Common myeloid progenitor, CD34-positive (primary cell): Measurements from ENCODE around the gene VPS13D.
A peak's percentile ranks its signal among the peaks of the same experiment; 100 is the strongest.
"Not testable (repeated sequence)": the region's sequence is repeated elsewhere in the genome, so short reads cannot be mapped to it uniquely, and the experiment has no call there.

Source experiments
- CTCF ChIA-PET: fragments of 350-600 bp; sonication (Branson Sonifier 250); formaldehyde crosslinking; loops from one replicate; lab custom pipeline; 2021; ENCODE audit warnings: antibody characterized with exemption; lab: Charles Lee
- POLR2A ChIA-PET: fragments of 350-600 bp; sonication (Branson Sonifier 250); formaldehyde crosslinking; loops from one replicate; lab custom pipeline; 2021; ENCODE audit warnings: antibody characterized with exemption; lab: Charles Lee
- DNase-seq, 3 donors: peaks; one replicate each; pipeline versions ENCODE4 v3.0.0 to v3.0.0-alpha.2; 2013
- H3K27ac ChIP-seq, 2 experiments: 1 replicate in 1 of 2; 2 replicates in 1 of 2; pipeline ENCODE4 v1.7.0; 2013; ENCODE audit warnings: inconsistent platforms in 2 of 2, low read length in 2 of 2, mild to moderate bottlenecking in 2 of 2, low read depth in 1 of 2, moderate library complexity in 1 of 2; ENCODE audit not compliant: severe bottlenecking in 2 of 2, insufficient read depth in 1 of 2, poor library complexity in 1 of 2
- H3K27me3 ChIP-seq, 5 experiments: replicated peaks in 2 of 5; 1 replicate in 3 of 5; 2 replicates in 2 of 5; pipeline versions ENCODE4 v1.6.1 to v1.7.0; 2013; ENCODE audit warnings: low read length in 4 of 5, mild to moderate bottlenecking in 2 of 5, moderate library complexity in 2 of 5, inconsistent platforms in 1 of 5; ENCODE audit not compliant: insufficient read depth in 5 of 5, control insufficient read depth in 4 of 5
- H3K36me3 ChIP-seq, 4 experiments: 1 replicate in 2 of 4; 2 replicates in 2 of 4; pipeline versions ENCODE4 v1.6.1 to v1.7.0; 2013; ENCODE audit warnings: low read length in 3 of 4, control low read depth in 1 of 4, mild to moderate bottlenecking in 1 of 4; ENCODE audit not compliant: control insufficient read depth in 4 of 4, insufficient read depth in 4 of 4
- H3K4me1 ChIP-seq, 4 experiments: 1 replicate in 3 of 4; 2 replicates in 1 of 4; pipeline versions ENCODE4 v1.6.1 to v1.7.1; 2013; ENCODE audit warnings: low read length in 3 of 4, mild to moderate bottlenecking in 3 of 4, control low read depth in 1 of 4, inconsistent platforms in 1 of 4, moderate library complexity in 1 of 4; ENCODE audit not compliant: control insufficient read depth in 4 of 4, insufficient read depth in 4 of 4; ENCODE audit errors: control extremely low read depth in 1 of 4
- H3K4me3 ChIP-seq, 7 experiments: 1 replicate in 4 of 7; 2 replicates in 3 of 7; pipeline versions ENCODE4 v1.5.1 to v1.7.0; 2013; ENCODE audit warnings: mild to moderate bottlenecking in 7 of 7, low read length in 6 of 7, moderate library complexity in 6 of 7, inconsistent platforms in 2 of 7, low read depth in 2 of 7, control low read depth in 1 of 7; ENCODE audit not compliant: insufficient read depth in 4 of 7, control insufficient read depth in 1 of 7; ENCODE audit errors: extremely low read depth in 1 of 7
- H3K9me3 ChIP-seq, 5 experiments: 1 replicate in 4 of 5; 2 replicates in 1 of 5; pipeline versions ENCODE4 v1.6.1 to v1.7.1; 2013; ENCODE audit warnings: low read length in 4 of 5, mild to moderate bottlenecking in 2 of 5, inconsistent platforms in 1 of 5, low read depth in 1 of 5, moderate library complexity in 1 of 5; ENCODE audit not compliant: control insufficient read depth in 4 of 5, insufficient read depth in 2 of 5; ENCODE audit errors: control extremely low read depth in 1 of 5
- WGBS: methylation state at CpG from one replicate; pipeline ENCODE4 v1.1.5; 2013; ENCODE audit not compliant: insufficient coverage; 5-methylcytosine and 5-hydroxymethylcytosine counted together

Gene VPS13D

DNA sequence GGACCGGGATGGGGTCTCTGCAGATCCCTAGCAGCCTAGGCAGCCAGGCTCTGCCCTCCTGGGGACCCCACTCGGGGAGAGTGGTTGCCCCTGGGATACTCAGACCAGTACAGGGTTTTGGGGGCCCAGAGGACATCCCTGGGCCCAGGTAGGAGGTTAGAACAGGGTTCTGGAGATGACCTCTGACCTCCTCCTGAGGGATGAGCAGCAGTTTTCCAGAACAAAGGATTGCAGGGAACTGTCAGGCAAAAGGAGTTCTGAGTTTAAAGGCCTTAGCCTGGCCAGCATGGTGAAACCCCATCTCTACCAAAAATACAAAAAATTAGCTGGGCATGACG, 20.4 kb upstream of the VPS13D start:
- H3K27ac ChIP-seq = no peak overlapping the region
- H3K36me3 ChIP-seq = peaks cover 0 to 18% (median under 1%) of the 10 kb centered on the region in 4 experiments
- H3K4me1 ChIP-seq = peaks cover 7 to 32% (median 27%) of the 10 kb centered on the region in 4 experiments
- CTCF ChIA-PET = interaction anchor here (0.7 to 7.8 kb wide), 16 partner anchors 9 to 153 kb away, joined by 3 to 213 read pairs (median 6); no protein-coding TSS in a partner anchor
- WGBS = 62% methylated on average over 3 of the region's 3 CpGs
- H3K4me3 ChIP-seq = peak overlapping the region in 2 of 7 experiments; percentile 2 to 5
- no peak for DNase-seq
- no peaks in the 10 kb centered on the region for H3K9me3 ChIP-seq
- H3K27me3 ChIP-seq = no peaks in the 10 kb centered on the region
- POLR2A ChIA-PET = no interaction called here

DNA sequence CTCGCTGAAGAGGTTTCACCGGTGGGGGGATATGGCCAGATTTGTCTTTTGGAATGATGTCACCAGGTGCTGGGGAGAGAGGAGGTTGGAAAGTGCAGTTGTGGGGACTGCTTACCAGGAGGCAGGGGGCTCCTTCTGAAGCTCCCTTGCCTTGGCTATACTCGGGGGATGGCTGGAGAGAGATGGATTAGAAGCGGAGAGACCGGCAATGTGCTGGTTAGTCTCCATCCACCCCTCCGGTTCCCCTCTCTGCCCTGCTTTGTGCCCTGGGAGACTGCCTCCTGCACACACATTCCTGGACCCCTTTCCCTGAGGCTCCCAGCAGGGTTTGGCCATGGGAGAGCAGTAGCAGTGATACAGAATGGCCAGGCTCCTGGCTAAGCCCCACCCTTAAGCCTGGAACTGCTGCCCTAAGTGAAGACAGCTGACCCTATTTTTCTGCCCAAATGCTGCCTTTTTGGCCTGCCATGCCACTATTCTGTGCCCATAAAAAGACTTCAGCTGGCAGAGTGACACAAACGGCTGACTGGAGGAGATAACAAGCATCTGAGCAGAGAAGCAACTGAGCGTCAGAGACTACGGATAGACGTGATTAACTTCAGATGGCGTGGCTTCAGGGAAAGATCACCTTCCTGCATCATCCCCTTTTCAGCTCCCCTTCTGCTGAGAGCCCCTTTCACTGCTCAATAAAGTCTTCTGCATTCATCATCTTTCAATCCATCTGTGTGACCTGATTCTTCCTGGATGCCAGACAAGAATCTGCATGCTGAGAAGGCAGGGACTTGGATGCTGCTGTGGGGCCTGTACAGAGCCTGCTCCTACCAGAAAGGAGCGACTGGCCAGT, 14.5 kb upstream of the VPS13D start:
- 94% methylated on average over 11 of the region's 12 CpGs for WGBS
- Histone ChIP-seq H3K27ac (no peak overlapping the region), H3K4me3 (no peak overlapping the region), H3K9me3 (peaks cover 0 to 15% (median 7%) of the 10 kb centered on the region in 5 experiments), H3K36me3 (no peaks in the 10 kb centered on the region), H3K4me1 (peaks cover 0 to 11% (median 8%) of the 10 kb centered on the region in 4 experiments), H3K27me3 (no peaks in the 10 kb centered on the region)
- peak in 2 of 3 donors; percentile 38 to 61 for DNase-seq
- ChIA-PET CTCF (interaction anchor here (4.4 kb wide), 1 partner anchor 92 kb away, joined by 22 read pairs; no protein-coding TSS in a partner anchor), POLR2A (no interaction called here)

DNA sequence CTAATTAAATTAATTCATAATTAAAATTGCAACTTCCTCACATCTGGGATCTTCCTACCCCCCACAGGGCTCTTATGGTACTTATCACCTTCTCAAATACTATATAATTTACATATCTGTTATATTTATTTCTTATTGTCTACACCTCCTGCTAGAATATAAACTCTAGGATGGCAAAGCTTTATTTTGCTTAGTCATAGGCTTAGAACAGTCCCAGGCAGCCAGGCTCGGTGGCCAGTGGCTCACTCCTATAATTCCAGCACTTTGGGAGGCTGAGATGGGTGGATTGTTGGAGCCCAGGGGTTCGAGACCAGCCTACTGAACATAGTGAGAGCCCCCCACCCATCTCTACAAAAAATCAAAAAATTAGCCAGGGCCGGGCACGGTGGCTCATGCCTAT, 10.0 kb upstream of the VPS13D start:
- Histone ChIP-seq H3K4me3 (no peak overlapping the region), H3K9me3 (peaks cover 0 to 20% (median 8%) of the 10 kb centered on the region in 5 experiments), H3K4me1 (no peaks in the 10 kb centered on the region), H3K27ac (peak overlapping the region in 1 of 2 experiments; percentile 68), H3K27me3 (no peaks in the 10 kb centered on the region), H3K36me3 (no peaks in the 10 kb centered on the region)
- DNase-seq = no peak
- 100% methylated on average over 1 of the region's 4 CpGs for WGBS
- CTCF ChIA-PET = interaction anchor here (2.8 kb wide), 1 partner anchor 10 kb away, joined by 15 read pairs; the partner anchor contains the start of gene VPS13D
- POLR2A ChIA-PET = no interaction called here

DNA sequence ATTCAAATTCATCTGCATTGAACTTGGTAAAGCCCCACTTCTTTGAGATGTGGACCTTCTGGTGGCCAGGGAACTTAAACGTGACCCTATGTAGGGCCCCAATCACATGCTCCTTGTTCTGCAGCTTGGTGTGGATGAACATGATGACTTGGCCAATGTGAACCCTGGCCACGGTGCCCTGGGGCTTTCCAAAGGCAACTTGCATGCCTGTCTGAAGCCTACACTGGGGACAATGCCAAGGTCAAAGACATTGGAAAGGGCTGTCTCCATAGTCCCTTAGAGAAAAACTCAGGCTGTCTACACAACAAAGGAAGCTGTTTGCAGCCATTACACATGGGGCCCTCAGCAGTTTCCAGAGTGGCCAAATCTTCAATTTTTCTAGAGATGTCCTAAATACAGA, 8.9 kb upstream of the VPS13D start:
- WGBS = 96% methylated on average over 2 of the region's 2 CpGs
- no peak overlapping the region for H3K4me3 ChIP-seq
- no peaks in the 10 kb centered on the region for H3K4me1 ChIP-seq
- ChIA-PET POLR2A (no interaction called here), CTCF (interaction anchor here (0.6 to 1.1 kb wide), 6 partner anchors 10 to 1248 kb away, joined by 3 to 4 read pairs (median 3); no protein-coding TSS in a partner anchor)
- H3K27me3 ChIP-seq = no peaks in the 10 kb centered on the region
- no peak overlapping the region for H3K27ac ChIP-seq
- DNase-seq = no peak
- no peaks in the 10 kb centered on the region for H3K36me3 ChIP-seq
- H3K9me3 ChIP-seq = peaks cover 0 to 10% (median 5%) of the 10 kb centered on the region in 5 experiments

DNA sequence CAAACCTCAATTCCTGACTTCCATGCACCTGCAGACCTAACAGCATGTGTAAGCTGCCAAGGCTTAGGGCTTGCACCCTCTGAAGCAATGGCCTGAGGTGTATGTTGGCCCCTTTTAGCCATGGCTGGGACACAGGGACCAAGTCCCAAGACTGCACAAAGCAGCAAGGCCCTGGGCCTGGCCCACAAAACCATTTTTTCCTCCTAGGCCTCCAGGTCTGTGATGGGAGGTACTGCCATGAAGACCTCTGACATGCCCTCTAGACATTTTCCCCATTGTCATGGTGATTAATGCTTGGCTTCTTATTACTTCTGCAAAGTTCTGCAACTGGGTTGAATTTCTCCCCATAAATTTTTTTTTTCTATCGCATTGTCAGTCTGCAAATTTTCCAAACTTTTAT, 7.1 kb upstream of the VPS13D start:
- DNase-seq, CTCF ChIA-PET, H3K4me3 ChIP-seq, H3K9me3 ChIP-seq, POLR2A ChIA-PET, H3K27me3 ChIP-seq, H3K4me1 ChIP-seq, H3K36me3 ChIP-seq, H3K27ac ChIP-seq: not testable (repeated sequence)
- WGBS = no CpG with 5 or more reads among the region's 1 CpG

DNA sequence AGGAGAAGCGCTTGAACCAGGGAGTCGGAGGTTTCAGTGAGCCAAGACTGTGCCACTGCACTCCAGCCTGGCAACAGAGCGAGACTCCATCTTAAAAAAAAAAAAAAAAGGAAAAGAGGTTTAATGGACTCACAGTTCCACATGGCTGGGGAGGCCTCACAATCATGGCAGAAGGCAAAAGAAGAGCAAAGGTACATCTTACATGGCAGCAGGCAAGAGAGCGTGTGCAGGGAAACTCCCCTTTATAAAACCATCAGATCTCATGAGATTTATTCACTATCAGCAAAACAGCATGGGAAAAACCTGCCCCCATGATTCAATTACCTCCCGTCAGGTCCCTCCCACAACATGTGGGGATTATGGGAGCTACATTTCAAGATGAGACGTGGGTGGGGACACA, 5.7 kb upstream of the VPS13D start:
- H3K4me3 ChIP-seq, POLR2A ChIA-PET, H3K27ac ChIP-seq, H3K4me1 ChIP-seq, DNase-seq, H3K27me3 ChIP-seq, H3K36me3 ChIP-seq, H3K9me3 ChIP-seq: not testable (repeated sequence)
- CTCF ChIA-PET = interaction anchor here (0.6 kb wide), 1 partner anchor 1710 kb away, joined by 3 read pairs; no protein-coding TSS in a partner anchor
- 100% methylated on average over 3 of the region's 6 CpGs for WGBS

DNA sequence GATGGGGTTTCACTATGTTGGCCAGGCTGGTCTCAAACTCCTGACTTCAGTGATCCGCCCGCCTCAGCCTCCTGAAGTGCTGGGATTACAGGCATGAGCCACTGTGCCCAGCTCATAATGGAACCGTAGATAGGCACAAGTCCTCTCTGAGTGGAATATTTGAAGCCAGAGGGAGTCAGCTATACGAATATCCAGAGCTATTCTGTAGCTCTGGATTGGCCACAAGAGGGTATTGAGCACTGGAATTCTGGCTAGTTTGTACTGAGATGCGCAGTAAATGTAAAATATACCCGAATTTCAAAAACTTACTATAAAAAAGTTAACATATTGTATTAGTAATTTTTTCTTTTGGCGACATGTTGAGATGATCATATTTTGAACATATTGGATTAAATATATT, 851 bp upstream of the VPS13D start:
- no peak for DNase-seq
- CTCF ChIA-PET = interaction anchor here (0.8 to 2.6 kb wide), 7 partner anchors 10 to 121 kb away, joined by 3 to 15 read pairs (median 4); no protein-coding TSS in a partner anchor

More for the DNA sequence above, 851 bp upstream of the VPS13D start:
- H3K27ac ChIP-seq = no peak overlapping the region
- H3K9me3 ChIP-seq = no peaks in the 10 kb centered on the region
- peaks cover 4 to 12% (median 11%) of the 10 kb centered on the region in 4 experiments for H3K4me1 ChIP-seq
- POLR2A ChIA-PET = no interaction called here
- no peaks in the 10 kb centered on the region for H3K27me3 ChIP-seq
- no peaks in the 10 kb centered on the region for H3K36me3 ChIP-seq
- 95% methylated on average over 4 of the region's 7 CpGs for WGBS
- H3K4me3 ChIP-seq = no peak overlapping the region
